ENCODE measurements around the gene RTCA.
A peak's percentile ranks its signal among the peaks of the same experiment; 100 is the strongest.
"Not testable (repeated sequence)": the region's sequence is repeated elsewhere in the genome, so short reads cannot be mapped to it uniquely, and the experiment has no call there.

RTCA gene

GRCh38 chr1:100264081-100264480 is 1.9 kb upstream of the RTCA start:
- not testable (repeated sequence) for DNase-seq (ENCODE audit: low spot score); H3K9ac ChIP-seq (ENCODE audit: low read depth, low read length, poor library complexity); H3K18ac ChIP-seq (ENCODE audit: low read length); H2BK120ac ChIP-seq (ENCODE audit: low read depth, low read length); H2BK12ac ChIP-seq (ENCODE audit: low read length); H3K4me2 ChIP-seq (ENCODE audit: insufficient read depth, low read length, poor library complexity, severe bottlenecking); H2AK5ac ChIP-seq (ENCODE audit: low read depth, low read length); H3K27ac ChIP-seq (replicated peaks; ENCODE audit: low read length); H4K91ac ChIP-seq (ENCODE audit: low read depth, low read length, poor library complexity); H3K4me3 ChIP-seq (ENCODE audit: low read length in 2 of 2); H3K27me3 ChIP-seq (ENCODE audit: control insufficient read depth in 3 of 3, insufficient read depth in 3 of 3, low read depth in 1 of 3, low read length in 3 of 3); H3K4me1 ChIP-seq (ENCODE audit: control insufficient read depth in 2 of 2, insufficient read depth in 1 of 2, low read depth in 1 of 2, low read length in 2 of 2); H2BK15ac ChIP-seq (ENCODE audit: low read length); H2AFZ ChIP-seq (ENCODE audit: low read length); H3K23ac ChIP-seq (ENCODE audit: low read depth, low read length, poor library complexity); H3K4ac ChIP-seq (ENCODE audit: low read length); H3K79me1 ChIP-seq (ENCODE audit: low read depth, low read length); H4K8ac ChIP-seq (ENCODE audit: low read depth, low read length); H2BK5ac ChIP-seq (ENCODE audit: low read length); H3K14ac ChIP-seq (ENCODE audit: low read length)
- WGBS, 2 donors (ENCODE audit: extremely low coverage in 2 of 2, insufficient read length in 2 of 2, insufficient replicate concordance in 1 of 2), result no CpG with 5 or more reads among the region's 5 CpGs
- Histone ChIP-seq H3K9me3 (replicated peaks in 1 of 2; ENCODE audit: control insufficient read depth in 2 of 2, insufficient read depth in 1 of 2, low read depth in 1 of 2, low read length in 2 of 2) (peaks cover 0 to 13% of the 10 kb centered on the region in 2 donors), H3K36me3 (replicated peaks in 1 of 2; ENCODE audit: control insufficient read depth in 2 of 2, insufficient read depth in 2 of 2, low read length in 2 of 2) (peaks cover 7 to 25% of the 10 kb centered on the region in 2 donors)

GRCh38 chr1:100265562-100265930 is 470 bp upstream of the RTCA start:
- Histone ChIP-seq H3K79me1 (ENCODE audit: low read depth, low read length) (peaks cover 3% of the 10 kb centered on the region), H2BK5ac (ENCODE audit: low read length) (no peak overlapping the region), H3K23ac (ENCODE audit: low read depth, low read length, poor library complexity) (no peak overlapping the region), H2BK12ac (ENCODE audit: low read length) (no peak overlapping the region), H3K4me2 (ENCODE audit: insufficient read depth, low read length, poor library complexity, severe bottlenecking) (peak overlapping the region; percentile 81), H2AK5ac (ENCODE audit: low read depth, low read length) (no peak overlapping the region), H3K4ac (ENCODE audit: low read length) (no peak overlapping the region), H3K36me3 (replicated peaks in 1 of 2; ENCODE audit: control insufficient read depth in 2 of 2, insufficient read depth in 2 of 2, low read length in 2 of 2) (peaks cover 12 to 39% of the 10 kb centered on the region in 2 donors), H3K4me1 (ENCODE audit: control insufficient read depth in 2 of 2, insufficient read depth in 1 of 2, low read depth in 1 of 2, low read length in 2 of 2) (peaks cover 0 to 9% of the 10 kb centered on the region in 2 donors), H3K27me3 (ENCODE audit: control insufficient read depth in 3 of 3, insufficient read depth in 3 of 3, low read depth in 1 of 3, low read length in 3 of 3) (no peaks in the 10 kb centered on the region), H4K91ac (ENCODE audit: low read depth, low read length, poor library complexity) (no peak overlapping the region), H3K18ac (ENCODE audit: low read length) (no peak overlapping the region), H3K14ac (ENCODE audit: low read length) (no peak overlapping the region), H3K4me3 (ENCODE audit: low read length in 2 of 2) (peak overlapping the region; percentile 71 to 96), H3K9me3 (replicated peaks in 1 of 2; ENCODE audit: control insufficient read depth in 2 of 2, insufficient read depth in 1 of 2, low read depth in 1 of 2, low read length in 2 of 2) (peaks cover 0 to 13% of the 10 kb centered on the region in 2 donors), H2BK120ac (ENCODE audit: low read depth, low read length) (no peak overlapping the region), H3K9ac (ENCODE audit: low read depth, low read length, poor library complexity) (no peak overlapping the region), H2BK15ac (ENCODE audit: low read length) (no peak overlapping the region), H3K27ac (replicated peaks; ENCODE audit: low read length) (no peak overlapping the region), H4K8ac (ENCODE audit: low read depth, low read length) (no peak overlapping the region), H2AFZ (ENCODE audit: low read length) (peak overlapping the region; percentile 82)
- no peak for DNase-seq (ENCODE audit: low spot score)
- no CpG with 5 or more reads among the region's 12 CpGs for WGBS, 2 donors (ENCODE audit: extremely low coverage in 2 of 2, insufficient read length in 2 of 2, insufficient replicate concordance in 1 of 2)

DNA sequence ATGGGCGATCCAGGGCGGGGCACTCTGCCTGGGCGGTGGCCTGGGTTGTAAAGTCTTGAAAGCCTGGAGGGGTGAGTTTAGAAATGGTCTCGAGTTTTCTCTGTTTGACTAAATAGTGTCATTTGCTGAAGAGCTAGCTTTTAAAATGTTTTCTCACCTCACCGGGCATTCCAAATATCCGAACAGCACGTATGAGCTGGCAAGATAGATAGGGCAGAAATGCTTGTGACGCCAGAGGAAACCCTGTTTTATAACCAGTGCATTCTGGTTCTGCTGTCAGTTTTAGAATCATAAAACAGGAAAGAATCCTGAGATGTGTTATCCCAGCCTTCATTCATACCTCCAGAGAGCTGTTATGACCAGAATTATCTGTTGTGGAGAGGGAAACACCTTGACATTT is 725 bp downstream of the RTCA start:
- Histone ChIP-seq H2AK5ac (ENCODE audit: low read depth, low read length) (peak overlapping the region; percentile 6), H3K9me3 (replicated peaks in 1 of 2; ENCODE audit: control insufficient read depth in 2 of 2, insufficient read depth in 1 of 2, low read depth in 1 of 2, low read length in 2 of 2) (peaks cover 0 to 9% of the 10 kb centered on the region in 2 donors), H3K23ac (ENCODE audit: low read depth, low read length, poor library complexity) (no peak overlapping the region), H4K91ac (ENCODE audit: low read depth, low read length, poor library complexity) (no peak overlapping the region), H3K4me1 (ENCODE audit: control insufficient read depth in 2 of 2, insufficient read depth in 1 of 2, low read depth in 1 of 2, low read length in 2 of 2) (peaks cover 0 to 9% of the 10 kb centered on the region in 2 donors), H3K14ac (ENCODE audit: low read length) (no peak overlapping the region), H3K4ac (ENCODE audit: low read length) (no peak overlapping the region), H2BK120ac (ENCODE audit: low read depth, low read length) (no peak overlapping the region), H4K8ac (ENCODE audit: low read depth, low read length) (no peak overlapping the region), H2BK12ac (ENCODE audit: low read length) (no peak overlapping the region), H3K27ac (replicated peaks; ENCODE audit: low read length) (no peak overlapping the region), H2BK5ac (ENCODE audit: low read length) (no peak overlapping the region), H3K36me3 (replicated peaks in 1 of 2; ENCODE audit: control insufficient read depth in 2 of 2, insufficient read depth in 2 of 2, low read length in 2 of 2) (peaks cover 17 to 51% of the 10 kb centered on the region in 2 donors), H3K18ac (ENCODE audit: low read length) (peak overlapping the region; percentile 93), H3K4me2 (ENCODE audit: insufficient read depth, low read length, poor library complexity, severe bottlenecking) (peak overlapping the region; percentile 94), H3K4me3 (ENCODE audit: low read length in 2 of 2) (peak overlapping the region; percentile 71 to 96), H3K79me1 (ENCODE audit: low read depth, low read length) (peaks cover 3% of the 10 kb centered on the region), H2AFZ (ENCODE audit: low read length) (peak overlapping the region; percentile 82), H3K27me3 (ENCODE audit: control insufficient read depth in 3 of 3, insufficient read depth in 3 of 3, low read depth in 1 of 3, low read length in 3 of 3) (no peaks in the 10 kb centered on the region), H2BK15ac (ENCODE audit: low read length) (no peak overlapping the region), H3K9ac (ENCODE audit: low read depth, low read length, poor library complexity) (peak overlapping the region; percentile 93)
- DNase-seq (ENCODE audit: low spot score), result no peak
- WGBS, 2 donors (ENCODE audit: extremely low coverage in 2 of 2, insufficient read length in 2 of 2, insufficient replicate concordance in 1 of 2), result no CpG with 5 or more reads among the region's 8 CpGs

- Histone ChIP-seq H3K4me1 (ENCODE audit: control insufficient read depth in 2 of 2, insufficient read depth in 1 of 2, low read depth in 1 of 2, low read length in 2 of 2) (peaks cover 0 to 9% of the 10 kb centered on the region in 2 donors), H2BK15ac (ENCODE audit: low read length) (no peak overlapping the region), H2BK120ac (ENCODE audit: low read depth, low read length) (no peak overlapping the region), H3K9me3 (replicated peaks in 1 of 2; ENCODE audit: control insufficient read depth in 2 of 2, insufficient read depth in 1 of 2, low read depth in 1 of 2, low read length in 2 of 2) (peaks cover 0 to 9% of the 10 kb centered on the region in 2 donors), H3K23ac (ENCODE audit: low read depth, low read length, poor library complexity) (no peak overlapping the region), H3K27me3 (ENCODE audit: control insufficient read depth in 3 of 3, insufficient read depth in 3 of 3, low read depth in 1 of 3, low read length in 3 of 3) (no peaks in the 10 kb centered on the region), H3K9ac (ENCODE audit: low read depth, low read length, poor library complexity) (no peak overlapping the region), H3K4ac (ENCODE audit: low read length) (no peak overlapping the region), H4K91ac (ENCODE audit: low read depth, low read length, poor library complexity) (no peak overlapping the region), H2AK5ac (ENCODE audit: low read depth, low read length) (no peak overlapping the region), H4K8ac (ENCODE audit: low read depth, low read length) (no peak overlapping the region), H3K4me3 (ENCODE audit: low read length in 2 of 2) (peak overlapping the region in 1 of 2 donors; percentile 71), H3K4me2 (ENCODE audit: insufficient read depth, low read length, poor library complexity, severe bottlenecking) (no peak overlapping the region), H2BK12ac (ENCODE audit: low read length) (no peak overlapping the region), H3K27ac (replicated peaks; ENCODE audit: low read length) (no peak overlapping the region), H2AFZ (ENCODE audit: low read length) (no peak overlapping the region), H3K14ac (ENCODE audit: low read length) (no peak overlapping the region), H2BK5ac (ENCODE audit: low read length) (no peak overlapping the region), H3K18ac (ENCODE audit: low read length) (no peak overlapping the region), H3K79me1 (ENCODE audit: low read depth, low read length) (peaks cover 3% of the 10 kb centered on the region), H3K36me3 (replicated peaks in 1 of 2; ENCODE audit: control insufficient read depth in 2 of 2, insufficient read depth in 2 of 2, low read length in 2 of 2) (peaks cover 18 to 57% of the 10 kb centered on the region in 2 donors)
- no peak for DNase-seq (ENCODE audit: low spot score)
- no CpG with 5 or more reads among the region's 1 CpG for WGBS, 2 donors (ENCODE audit: extremely low coverage in 2 of 2, insufficient read length in 2 of 2, insufficient replicate concordance in 1 of 2)
Observed at GRCh38 chr1:100267284-100267683, 1.3 kb downstream of the RTCA start.
